K562 (cell line): ENCODE data around the gene CEP95. TPM values are rescaled to one million over a fixed set of nuclear protein-coding genes. Genes with fewer than 3 reads are reported as not detected.

ENCODE experiments used
- BCL6 ChIP-seq: fragments of 250-450 bp; sonication (Bioruptor Pico); IDR thresholded peaks from 2 replicates; pipeline ENCODE4 v1.4.0; 2020
- CCNT2 ChIP-seq: IDR thresholded peaks from 2 replicates; pipeline ENCODE4 v1.6.1; 2011; ENCODE audit warnings: borderline replicate concordance, low read depth, mild to moderate bottlenecking, moderate library complexity, mixed read lengths, low read length; ENCODE audit not compliant: insufficient read length; ENCODE audit errors: extremely low read depth
- ERF ChIP-seq: fragments of 450-650 bp; formaldehyde crosslinking; IDR thresholded peaks from 2 replicates; pipeline ENCODE4 v1.4.0; 2020; ENCODE audit warnings: mild to moderate bottlenecking, mixed read lengths
- HMGN3 ChIP-seq: IDR thresholded peaks from 2 replicates; pipeline ENCODE4 v1.6.1; 2011; ENCODE audit warnings: borderline replicate concordance, low read depth, mild to moderate bottlenecking, mixed read lengths, low read length; ENCODE audit not compliant: insufficient read length; ENCODE audit errors: extremely low read depth
- NBN ChIP-seq: fragments of 450-650 bp; IDR thresholded peaks from 2 replicates; pipeline ENCODE4 v1.6.1; 2016; ENCODE audit warnings: low read depth, mild to moderate bottlenecking
- NKRF ChIP-seq: fragments of 450-650 bp; IDR thresholded peaks from 2 replicates; pipeline ENCODE4 v1.6.1; 2016; ENCODE audit warnings: borderline replicate concordance
- NONO ChIP-seq, 2 experiments: fragments of 200-400 bp in 1 of 2; fragments of 450-650 bp in 1 of 2; formaldehyde crosslinking in 1 of 2; IDR thresholded peaks; 2 replicates each; pipeline ENCODE4 v1.6.1; 2017; ENCODE audit warnings: low read depth in 2 of 2, mild to moderate bottlenecking in 2 of 2, moderate library complexity in 2 of 2, low read length in 1 of 2
- RBM34 ChIP-seq: fragments of 200-400 bp; formaldehyde crosslinking; IDR thresholded peaks from 2 replicates; pipeline ENCODE4 v1.6.1; 2018; ENCODE audit warnings: low read length, borderline replicate concordance; ENCODE audit not compliant: insufficient read depth
- RFX1 ChIP-seq: fragments of 450-650 bp; IDR thresholded peaks from 2 replicates; pipeline ENCODE4 v1.6.1; 2016; ENCODE audit warnings: mild to moderate bottlenecking, moderate library complexity
- RREB1 ChIP-seq: fragments of 250-450 bp; sonication (Bioruptor Pico); IDR thresholded peaks from 2 replicates; pipeline ENCODE4 v1.4.0; 2020
- TOE1 ChIP-seq, 2 experiments: fragments of 450-650 bp in 1 of 2; sonication (generic) in 1 of 2; formaldehyde crosslinking in 1 of 2; IDR thresholded peaks; 2 replicates each; pipeline versions ENCODE4 v1.7.1 to v1.8.0; 2016 to 2022; ENCODE audit warnings: borderline replicate concordance in 2 of 2, mild to moderate bottlenecking in 2 of 2, antibody characterized with exemption in 1 of 2, inconsistent platforms in 1 of 2, low read depth in 1 of 2, missing genetic modification reagents in 1 of 2, moderate library complexity in 1 of 2
- polyA plus RNA-seq, 8 experiments: library from polyadenylated mRNA; depleted of rRNA in 4 of 8; stranded (reverse) in 5 of 8; unstranded in 3 of 8; fragments of >200 nt; fragmentation: Nextera tagmentation in 2 of 8; fragmentation: Illumina TruSeq in 1 of 8; extraction: Ambion mirVana in 2 of 8; extraction: Trizol in 1 of 8; gene quantifications; 2 replicates each; pipeline versions ENCODE4 v1.2.1 to v1.2.3, GENCODE V29; 2011 to 2014; ENCODE audit warnings: inconsistent platforms in 1 of 8, missing spikeins in 1 of 8
- total RNA-seq, 7 experiments: library from RNA; depleted of rRNA in 6 of 7; stranded (reverse); fragments of >200 nt in 6 of 7; fragmentation: Illumina TruSeq in 2 of 7; extraction: Trizol in 2 of 7; gene quantifications; 2 replicates each; pipeline versions ENCODE4 v1.2.1 to v1.2.3, GENCODE V29; 2011 to 2021; ENCODE audit warnings: low replicate concordance in 1 of 7
- TF ChIP-seq, protein P1 (sequence below): fragments of 250-450 bp; sonication (Bioruptor Pico); IDR thresholded peaks from 2 replicates; pipeline ENCODE4 v1.5.0; 2022; ENCODE audit warnings: mild to moderate bottlenecking

Gene CEP95
- total and polyA plus RNA-seq, 9 of the 15 experiments (the other 6 are each of a cell fraction or from before 2014, with no cell fraction given): 26.7 to 80.7 (median 56.9) TPM

GRCh38 chr17:64496786-64497564, 9.8 kb upstream of the CEP95 start, which contains the start of gene POLG2 (continued):
- TF ChIP-seq, protein P1, sequence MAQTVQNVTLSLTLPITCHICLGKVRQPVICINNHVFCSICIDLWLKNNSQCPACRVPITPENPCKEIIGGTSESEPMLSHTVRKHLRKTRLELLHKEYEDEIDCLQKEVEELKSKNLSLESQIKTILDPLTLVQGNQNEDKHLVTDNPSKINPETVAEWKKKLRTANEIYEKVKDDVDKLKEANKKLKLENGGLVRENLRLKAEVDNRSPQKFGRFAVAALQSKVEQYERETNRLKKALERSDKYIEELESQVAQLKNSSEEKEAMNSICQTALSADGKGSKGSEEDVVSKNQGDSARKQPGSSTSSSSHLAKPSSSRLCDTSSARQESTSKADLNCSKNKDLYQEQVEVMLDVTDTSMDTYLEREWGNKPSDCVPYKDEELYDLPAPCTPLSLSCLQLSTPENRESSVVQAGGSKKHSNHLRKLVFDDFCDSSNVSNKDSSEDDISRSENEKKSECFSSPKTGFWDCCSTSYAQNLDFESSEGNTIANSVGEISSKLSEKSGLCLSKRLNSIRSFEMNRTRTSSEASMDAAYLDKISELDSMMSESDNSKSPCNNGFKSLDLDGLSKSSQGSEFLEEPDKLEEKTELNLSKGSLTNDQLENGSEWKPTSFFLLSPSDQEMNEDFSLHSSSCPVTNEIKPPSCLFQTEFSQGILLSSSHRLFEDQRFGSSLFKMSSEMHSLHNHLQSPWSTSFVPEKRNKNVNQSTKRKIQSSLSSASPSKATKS (CRISPR knock-in tag): 0 out of 2 replicates have a peak, but pooled peaks have one; percentile 62
- TF ChIP-seq HMGN3 (peak; percentile 93), NKRF (peak; percentile 90), RREB1 (CRISPR knock-in tag) (0 out of 2 replicates have a peak, but pooled peaks have one; percentile 31), TOE1 (IDR thresholded peaks at IDR 0.05; ENCODE audit: borderline replicate concordance) (peak; percentile 72; the same call in 1 of the 2 replicates), TOE1 (CRISPR knock-in tag; IDR thresholded peaks at IDR 0.05; ENCODE audit: borderline replicate concordance, low read depth) (no peak), RBM34 (no peak), RFX1 (peak; percentile 46; the same call in 1 of the 2 replicates), BCL6 (CRISPR knock-in tag) (no peak), NBN (peak; percentile 77), NONO (IDR thresholded peaks at IDR 0.05; ENCODE audit: low read depth in 2 of 2, low read length in 1 of 2) (peak in 1 of 2 experiments; percentile 30; a peak in 1 of 4 replicates), CCNT2 (peak; percentile 92), ERF (0 out of 2 replicates have a peak, but pooled peaks have one; percentile 50)
